Activated CD8-positive, alpha-beta memory T cell treated with anti-CD3 and anti-CD28 coated beads for 1 hour (primary cell): ENCODE results near the gene BSCL2.
A peak's percentile ranks its signal among the peaks of the same experiment; 100 is the strongest.
"Not testable (repeated sequence)": the region's sequence is repeated elsewhere in the genome, so short reads cannot be mapped to it uniquely, and the experiment has no call there.

Experiments used
- DNase-seq, 2 donors: peaks; one replicate each; pipeline ENCODE4 v3.0.0-alpha.2; 2020; ENCODE audit warnings: low read depth in 1 of 2; ENCODE audit errors: extremely low read depth in 1 of 2

Gene BSCL2

GRCh38 chr11:62664405-62665074 lies 42.7 kb downstream of the BSCL2 start:
- DNase-seq = no peak

DNA sequence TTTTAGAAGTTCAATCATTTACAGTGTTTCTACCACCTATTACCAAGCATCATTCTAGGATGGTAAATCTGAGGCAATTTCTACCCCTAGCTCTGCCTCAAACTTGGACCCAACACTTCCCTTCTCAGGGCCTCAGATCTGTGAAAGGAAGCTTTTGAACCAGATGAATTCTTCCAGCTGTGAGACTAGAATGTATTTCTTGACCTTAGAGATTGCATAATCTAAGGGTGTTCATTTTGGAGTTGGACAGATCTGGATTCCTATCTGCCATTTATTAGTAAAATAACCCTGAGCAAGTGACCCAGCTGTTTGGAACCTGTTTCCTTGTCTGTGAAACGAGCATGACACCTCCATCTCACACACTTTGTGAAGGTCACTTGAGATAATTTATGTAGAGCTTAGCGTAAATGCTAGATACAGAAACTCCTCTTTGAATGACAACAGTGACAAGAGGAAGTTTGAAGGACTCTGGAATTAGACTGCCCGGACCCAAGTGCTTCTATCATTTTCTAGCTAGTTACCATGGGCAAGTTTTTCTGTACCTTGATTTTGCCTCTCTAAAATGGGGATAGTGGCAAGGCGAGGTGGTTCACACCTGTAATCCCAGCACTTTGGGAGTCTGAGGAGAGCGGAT lies 50.3 kb downstream of the BSCL2 start:
- no peak for DNase-seq

DNA sequence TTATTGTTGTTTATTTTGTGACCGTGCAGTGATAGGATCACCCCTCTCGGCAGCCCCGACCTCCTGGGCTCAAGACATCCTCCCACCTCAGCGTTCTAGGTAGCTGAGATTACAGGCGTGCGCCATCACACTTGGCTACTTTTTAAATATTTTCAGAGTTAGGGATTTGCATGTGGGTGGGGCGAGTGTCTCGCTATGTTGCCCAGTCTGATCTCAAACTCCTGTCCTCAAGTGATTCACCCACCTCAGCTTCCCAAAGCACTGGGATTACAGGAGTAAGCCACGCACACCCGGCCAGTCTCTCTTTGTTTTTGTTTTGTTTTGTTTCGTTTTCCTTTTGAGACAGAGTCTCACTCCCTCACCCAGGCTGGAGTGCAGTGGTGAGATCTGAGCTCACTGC lies 52.9 kb downstream of the BSCL2 start:
- no peak for DNase-seq

GRCh38 chr11:62652161-62653006 lies 54.8 kb downstream of the BSCL2 start:
- no peak for DNase-seq

DNA sequence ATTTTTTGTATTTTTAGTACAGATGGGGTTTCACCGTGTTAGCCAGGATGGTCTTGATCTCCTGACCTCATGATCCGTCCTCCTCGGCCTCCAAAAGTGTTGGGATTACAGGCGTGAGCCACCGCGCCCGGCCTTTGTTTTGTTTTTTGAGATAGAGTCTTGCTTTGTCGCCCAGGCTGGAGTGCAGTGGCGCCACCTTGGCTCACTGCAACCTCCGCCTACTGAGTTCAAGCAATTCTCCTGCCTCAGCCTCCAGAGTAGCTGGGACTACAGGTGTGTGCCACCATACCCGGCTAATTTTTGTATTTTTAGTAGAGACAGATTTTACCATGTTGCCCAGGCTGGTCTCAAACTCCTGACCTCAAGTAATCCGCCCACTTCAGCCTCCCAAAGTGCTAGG lies 56.9 kb downstream of the BSCL2 start:
- not testable (repeated sequence) for DNase-seq

GRCh38 chr11:62649486-62649885 lies 57.7 kb downstream of the BSCL2 start:
- no peak for DNase-seq

- DNase-seq = no peak
These were observed 58.3 kb downstream of the BSCL2 start for GRCh38 chr11:62648967-62649364.

- DNase-seq = no peak
These were observed 58.8 kb downstream of the BSCL2 start for GRCh38 chr11:62648185-62648966.

GRCh38 chr11:62647609-62648005 lies 59.6 kb downstream of the BSCL2 start:
- DNase-seq = no peak

- no peak for DNase-seq
These were observed 60.2 kb downstream of the BSCL2 start for GRCh38 chr11:62646825-62647608.

GRCh38 chr11:62645946-62646824 lies 61.0 kb downstream of the BSCL2 start, which contains the start of gene GANAB:
TSS of gene GANAB (minus strand) at chr11:62646613. CDS start at chr11:62646599, 14 bp downstream.
- DNase-seq = peak; percentile 98

DNA sequence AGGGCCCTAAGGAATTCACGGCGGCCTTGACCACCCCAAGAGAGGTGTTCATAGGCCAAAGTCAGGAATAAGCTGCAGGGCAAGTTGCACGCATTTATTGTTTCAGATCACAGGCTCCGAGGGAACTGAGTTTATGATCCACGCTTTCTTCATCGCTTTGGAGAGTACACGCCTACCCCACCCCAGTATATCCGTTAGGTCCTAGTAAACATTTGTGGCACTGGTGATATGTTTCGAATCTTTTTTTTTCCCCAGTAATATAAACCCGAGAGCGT lies 61.6 kb downstream of the BSCL2 start:
- DNase-seq = no peak

GRCh38 chr11:62644220-62644619 lies 63.0 kb downstream of the BSCL2 start:
- DNase-seq = no peak
